Smooth muscle cell (in vitro differentiated cells): ENCODE results near the gene GOT2. TPM values are rescaled to one million over a fixed set of nuclear protein-coding genes. Genes with fewer than 3 reads are reported as not detected.

Experiments
- DNase-seq: peaks from one replicate; lab custom pipeline; 2025; ENCODE audit not compliant: unreplicated experiment; lab: John Stamatoyannopoulos, UW
- H2AFZ ChIP-seq: fragments of 200-600 bp; sonication (generic); 2 replicates; pipeline ENCODE4 v1.6.0; 2016; ENCODE audit warnings: antibody characterized with exemption, low read depth, mild to moderate bottlenecking
- H3F3A ChIP-seq: fragments of 200-600 bp; sonication (generic); 2 replicates; pipeline ENCODE4 v1.6.0; 2017; ENCODE audit warnings: antibody characterized with exemption, low read depth
- H3K27ac ChIP-seq: fragments of 200-600 bp; sonication (generic); 2 replicates; pipeline ENCODE4 v1.5.1; 2016; ENCODE audit warnings: low read depth, mild to moderate bottlenecking
- H3K27me3 ChIP-seq: fragments of 200-600 bp; sonication (generic); 2 replicates; pipeline ENCODE4 v1.6.1; 2016; ENCODE audit warnings: low read depth, mild to moderate bottlenecking
- H3K36me3 ChIP-seq: fragments of 200-600 bp; sonication (generic); 2 replicates; pipeline ENCODE4 v1.5.1; 2016; ENCODE audit warnings: low read depth
- H3K4me1 ChIP-seq: fragments of 200-600 bp; sonication (generic); 2 replicates; pipeline ENCODE4 v1.5.1; 2016; ENCODE audit warnings: low read depth
- H3K4me2 ChIP-seq: fragments of 200-600 bp; sonication (generic); 2 replicates; pipeline ENCODE4 v1.6.0; 2016; ENCODE audit warnings: mild to moderate bottlenecking
- H3K4me3 ChIP-seq: fragments of 200-600 bp; sonication (generic); 2 replicates; pipeline ENCODE4 v1.5.1; 2016; ENCODE audit warnings: mild to moderate bottlenecking
- H3K79me2 ChIP-seq: fragments of 200-600 bp; sonication (generic); 2 replicates; pipeline ENCODE4 v1.6.0; 2016; ENCODE audit warnings: low read depth, mild to moderate bottlenecking
- H3K9ac ChIP-seq: fragments of 200-600 bp; sonication (generic); 2 replicates; pipeline ENCODE4 v1.6.0; 2016; ENCODE audit warnings: low read depth
- H3K9me3 ChIP-seq: fragments of 200-600 bp; sonication (generic); replicated peaks from 2 replicates; pipeline ENCODE4 v1.5.1; 2016; ENCODE audit warnings: low read depth
- H4K20me1 ChIP-seq: fragments of 200-600 bp; sonication (generic); 2 replicates; pipeline ENCODE4 v1.6.0; 2016; ENCODE audit warnings: low read depth
- WGBS: methylation state at CpG from one replicate; pipeline ENCODE4 v1.1.7; 2016; ENCODE audit warnings: low lambda C conversion rate; 5-methylcytosine and 5-hydroxymethylcytosine counted together
- polyA plus RNA-seq: library from polyadenylated mRNA; unstranded; fragments of >200 nt; fragmentation: Nextera tagmentation; extraction: Ambion mirVana; gene quantifications from 2 replicates; pipeline ENCODE4 v1.2.1, GENCODE V29; 2016
- total RNA-seq: library from RNA; depleted of rRNA; stranded (reverse); fragments of >200 nt; gene quantifications from 2 replicates; pipeline ENCODE4 v1.2.3, GENCODE V29; 2014
- TF ChIP-seq, protein P1 (sequence below): fragments of 200-600 bp; sonication (generic); IDR thresholded peaks from 2 replicates; pipeline ENCODE4 v1.5.1; 2017; ENCODE audit warnings: borderline replicate concordance, mild to moderate bottlenecking, antibody characterized with exemption; ENCODE audit not compliant: insufficient read depth, poor library complexity, severe bottlenecking

The GOT2 gene
- total and polyA plus RNA-seq, 2 experiments from 2014 or later: 43.6 to 83.5 TPM

DNA sequence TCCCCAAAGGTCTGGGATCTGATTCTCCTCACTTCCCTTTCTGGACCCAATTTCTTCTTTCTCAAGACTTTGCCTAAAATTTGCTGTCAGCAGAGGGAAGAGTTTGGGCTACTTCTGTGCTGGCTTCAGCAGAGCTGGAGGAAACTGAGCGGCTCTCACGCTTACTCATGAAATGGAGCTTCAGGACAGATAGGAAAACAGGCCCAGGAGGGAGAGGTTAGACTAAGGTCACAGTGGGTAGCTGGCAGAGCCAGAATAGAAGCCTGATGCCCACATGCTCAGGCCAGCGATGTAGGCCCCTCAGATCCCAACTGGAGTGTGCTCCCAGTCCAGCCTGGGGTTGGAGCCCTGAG is 50.1 kb downstream of the GOT2 start:
- peaks cover 11% of the 10 kb centered on the region for H3K79me2 ChIP-seq
- peaks cover 4% of the 10 kb centered on the region for H4K20me1 ChIP-seq
- no peaks in the 10 kb centered on the region for H3K27me3 ChIP-seq
- WGBS: 32% methylated on average over 3 of the region's 3 CpGs
- H3K36me3 ChIP-seq: no peaks in the 10 kb centered on the region
- DNase-seq: no peak
- TF ChIP-seq, protein P1, sequence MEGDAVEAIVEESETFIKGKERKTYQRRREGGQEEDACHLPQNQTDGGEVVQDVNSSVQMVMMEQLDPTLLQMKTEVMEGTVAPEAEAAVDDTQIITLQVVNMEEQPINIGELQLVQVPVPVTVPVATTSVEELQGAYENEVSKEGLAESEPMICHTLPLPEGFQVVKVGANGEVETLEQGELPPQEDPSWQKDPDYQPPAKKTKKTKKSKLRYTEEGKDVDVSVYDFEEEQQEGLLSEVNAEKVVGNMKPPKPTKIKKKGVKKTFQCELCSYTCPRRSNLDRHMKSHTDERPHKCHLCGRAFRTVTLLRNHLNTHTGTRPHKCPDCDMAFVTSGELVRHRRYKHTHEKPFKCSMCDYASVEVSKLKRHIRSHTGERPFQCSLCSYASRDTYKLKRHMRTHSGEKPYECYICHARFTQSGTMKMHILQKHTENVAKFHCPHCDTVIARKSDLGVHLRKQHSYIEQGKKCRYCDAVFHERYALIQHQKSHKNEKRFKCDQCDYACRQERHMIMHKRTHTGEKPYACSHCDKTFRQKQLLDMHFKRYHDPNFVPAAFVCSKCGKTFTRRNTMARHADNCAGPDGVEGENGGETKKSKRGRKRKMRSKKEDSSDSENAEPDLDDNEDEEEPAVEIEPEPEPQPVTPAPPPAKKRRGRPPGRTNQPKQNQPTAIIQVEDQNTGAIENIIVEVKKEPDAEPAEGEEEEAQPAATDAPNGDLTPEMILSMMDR: no peak
- peak overlapping the region; percentile 86 for H3K4me3 ChIP-seq
- H3K4me1 ChIP-seq: peaks cover 11% of the 10 kb centered on the region
- H2AFZ ChIP-seq: peak overlapping the region; percentile 97
- peak overlapping the region; percentile 92 for H3K9ac ChIP-seq
- H3K4me2 ChIP-seq: peak overlapping the region; percentile 92
- no peaks in the 10 kb centered on the region for H3F3A ChIP-seq
- peak overlapping the region; percentile 20 for H3K27ac ChIP-seq
- H3K9me3 ChIP-seq: no peaks in the 10 kb centered on the region

DNA sequence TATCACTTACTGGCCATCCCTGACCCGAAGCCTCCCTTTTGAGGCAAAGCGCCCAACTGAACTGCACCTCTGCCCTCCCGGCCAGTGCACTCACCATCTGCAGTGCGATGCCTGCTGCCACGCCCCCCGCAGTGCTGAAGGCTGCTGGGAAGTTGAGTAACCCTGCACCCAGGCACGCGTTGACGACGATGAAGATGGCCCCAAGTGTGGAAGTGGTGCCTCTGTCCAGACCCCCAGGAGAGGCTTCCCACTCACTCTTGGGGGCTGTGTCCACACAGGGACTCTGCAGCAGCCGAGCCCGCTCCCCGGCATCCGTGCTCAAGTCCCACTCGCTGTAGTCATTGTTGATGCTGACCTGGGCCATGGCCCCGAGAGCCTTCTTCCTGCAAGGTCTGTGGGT is 54.4 kb downstream of the GOT2 start:
- Histone ChIP-seq H3K4me1 (peaks cover 9% of the 10 kb centered on the region), H3K27me3 (no peaks in the 10 kb centered on the region), H3K4me2 (no peak overlapping the region), H3F3A (no peaks in the 10 kb centered on the region), H3K9me3 (no peaks in the 10 kb centered on the region), H3K4me3 (no peak overlapping the region), H2AFZ (no peak overlapping the region), H4K20me1 (peaks cover 4% of the 10 kb centered on the region), H3K79me2 (peaks cover 11% of the 10 kb centered on the region), H3K9ac (no peak overlapping the region), H3K27ac (no peak overlapping the region), H3K36me3 (no peaks in the 10 kb centered on the region)
- TF ChIP-seq, protein P1: no peak
- WGBS: 95% methylated on average over 16 of the region's 16 CpGs
- DNase-seq: no peak

DNA sequence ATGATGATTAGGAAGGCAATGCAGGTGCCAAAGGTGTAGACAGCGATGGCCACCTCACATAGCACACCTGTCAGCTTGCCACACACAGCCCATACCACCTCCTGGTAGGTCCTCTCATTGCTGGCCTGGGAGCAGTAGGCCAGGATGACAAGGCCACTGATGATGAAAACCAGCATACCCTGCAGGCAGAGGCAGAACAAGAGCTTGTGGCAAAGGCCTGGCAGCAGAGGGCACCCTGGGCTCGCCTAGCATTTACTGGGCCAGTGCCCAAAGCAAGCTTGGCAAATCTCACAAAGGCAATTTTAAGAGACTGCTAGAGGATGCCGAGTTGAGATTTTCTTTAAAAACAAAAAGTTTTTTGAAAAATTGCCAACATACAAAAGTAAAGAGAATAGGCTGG is 55.4 kb downstream of the GOT2 start:
- Histone ChIP-seq H3K4me2 (no peak overlapping the region), H4K20me1 (peaks cover 4% of the 10 kb centered on the region), H3K36me3 (no peaks in the 10 kb centered on the region), H3F3A (no peaks in the 10 kb centered on the region), H3K4me3 (no peak overlapping the region), H3K27me3 (no peaks in the 10 kb centered on the region), H3K9me3 (no peaks in the 10 kb centered on the region), H3K9ac (no peak overlapping the region), H3K79me2 (peaks cover 10% of the 10 kb centered on the region), H2AFZ (no peak overlapping the region), H3K27ac (no peak overlapping the region), H3K4me1 (peaks cover 3% of the 10 kb centered on the region)
- TF ChIP-seq, protein P1: no peak
- 97% methylated on average over 3 of the region's 3 CpGs for WGBS
- DNase-seq: no peak

DNA sequence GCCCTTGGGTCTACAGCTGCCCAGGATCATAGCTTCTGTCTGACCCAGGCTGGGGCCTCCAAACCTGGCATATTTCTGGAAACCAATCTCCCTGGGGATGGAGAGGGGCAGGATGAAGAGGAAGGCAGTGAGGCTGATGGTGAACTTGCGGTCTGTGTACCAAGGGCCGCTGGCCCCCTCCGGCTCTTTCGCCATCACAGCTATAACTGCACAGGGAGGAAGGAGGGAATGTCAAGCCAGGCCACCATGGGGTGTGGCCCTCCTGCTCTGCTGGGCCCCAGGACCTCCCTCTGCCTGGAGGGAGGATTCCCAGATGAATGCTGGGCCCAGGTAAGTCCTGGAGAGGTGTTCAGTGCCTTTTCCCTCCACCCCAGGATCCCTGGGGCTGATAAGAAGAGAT is 55.8 kb downstream of the GOT2 start:
- Histone ChIP-seq H3K4me2 (no peak overlapping the region), H2AFZ (no peak overlapping the region), H3K36me3 (no peaks in the 10 kb centered on the region), H3K9ac (no peak overlapping the region), H3K4me3 (no peak overlapping the region), H3K9me3 (no peaks in the 10 kb centered on the region), H3K27me3 (no peaks in the 10 kb centered on the region), H4K20me1 (peaks cover 4% of the 10 kb centered on the region), H3F3A (no peaks in the 10 kb centered on the region), H3K27ac (no peak overlapping the region), H3K79me2 (peaks cover 5% of the 10 kb centered on the region), H3K4me1 (no peaks in the 10 kb centered on the region)
- TF ChIP-seq, protein P1: no peak
- DNase-seq: no peak
- WGBS: 100% methylated on average over 4 of the region's 4 CpGs
